Suprapubic skin (tissue), 4 donors: ENCODE data around the gene OVAAL. TPM values are rescaled to one million over a fixed set of nuclear protein-coding genes. Genes with fewer than 3 reads are reported as not detected.

Experiments
- DNase-seq, 2 donors: peaks; one replicate each; pipeline ENCODE4 v3.0.0-alpha.2; 2019; ENCODE audit warnings: low spot score in 2 of 2
- H3K27ac ChIP-seq: fragments of 200-600 bp; sonication (generic); one replicate; pipeline ENCODE4 v1.5.1; 2019
- H3K27me3 ChIP-seq: fragments of 200-600 bp; sonication (generic); one replicate; pipeline ENCODE4 v1.5.1; 2019
- H3K36me3 ChIP-seq: fragments of 200-600 bp; sonication (generic); one replicate; pipeline ENCODE4 v1.5.1; 2019
- H3K4me1 ChIP-seq: fragments of 200-600 bp; sonication (generic); one replicate; pipeline ENCODE4 v1.5.1; 2019
- H3K4me3 ChIP-seq: fragments of 200-600 bp; sonication (generic); one replicate; pipeline ENCODE4 v1.5.1; 2019; ENCODE audit warnings: mild to moderate bottlenecking
- H3K9me3 ChIP-seq: fragments of 200-600 bp; sonication (generic); one replicate; pipeline ENCODE4 v1.5.1; 2019
- CTCF ChIP-seq, 2 donors: fragments of 200-600 bp in 1 of 2; fragments of 450-650 bp in 1 of 2; sonication (generic) in 1 of 2; IDR thresholded peaks; one replicate each; pipeline ENCODE4 v1.5.1; 2016 to 2019; ENCODE audit warnings: antibody characterized with exemption in 2 of 2, mild to moderate bottlenecking in 1 of 2, moderate library complexity in 1 of 2
- EP300 ChIP-seq: sonication (generic); formaldehyde crosslinking; IDR thresholded peaks from one replicate; pipeline ENCODE4 v1.6.1; 2017; ENCODE audit warnings: antibody characterized with exemption
- POLR2A ChIP-seq, 2 donors: fragments of 450-650 bp; IDR thresholded peaks; one replicate each; pipeline ENCODE4 v1.6.1; 2017; ENCODE audit warnings: antibody characterized with exemption in 2 of 2, mild to moderate bottlenecking in 2 of 2, moderate library complexity in 2 of 2
- POLR2AphosphoS5 ChIP-seq, 3 donors: sonication (generic); formaldehyde crosslinking; IDR thresholded peaks; one replicate each; pipeline ENCODE4 v1.6.1; 2017; ENCODE audit warnings: antibody characterized with exemption in 3 of 3
- WGBS: methylation state at CpG from one replicate; pipeline ENCODE4 v1.1.5; 2018; 5-methylcytosine and 5-hydroxymethylcytosine counted together
- total RNA-seq, 4 donors: library from RNA; depleted of rRNA; stranded (reverse); fragments of >200 nt; gene quantifications; one replicate each; pipeline ENCODE4 v1.1.0, GENCODE V29; 2016

Gene OVAAL
- total RNA-seq, 4 donors from 2014 or later, result not detected

GRCh38 chr1:180612632-180613031, 53.9 kb downstream of the OVAAL start:
- TF ChIP-seq EP300, result no peak
- H3K27ac ChIP-seq, result no peak overlapping the region
- no peak overlapping the region for H3K4me3 ChIP-seq
- 85% methylated on average over 1 of the region's 1 CpG for WGBS
- peaks cover 44% of the 10 kb centered on the region for H3K4me1 ChIP-seq
- H3K9me3 ChIP-seq, result no peaks in the 10 kb centered on the region
- DNase-seq, result no peak
- H3K27me3 ChIP-seq, result no peaks in the 10 kb centered on the region
- no peaks in the 10 kb centered on the region for H3K36me3 ChIP-seq

GRCh38 chr1:180614730-180615129, 56.0 kb downstream of the OVAAL start:
- H3K4me1 ChIP-seq, result peaks cover 48% of the 10 kb centered on the region
- H3K4me3 ChIP-seq, result no peak overlapping the region
- no peak for TF ChIP-seq EP300
- no peak for TF ChIP-seq POLR2A (IDR thresholded peaks at IDR 0.05)
- no peak for TF ChIP-seq CTCF (IDR thresholded peaks at IDR 0.05)
- no peak for TF ChIP-seq POLR2AphosphoS5 (IDR thresholded peaks at IDR 0.05)
- H3K27ac ChIP-seq, result no peak overlapping the region
- no peaks in the 10 kb centered on the region for H3K27me3 ChIP-seq
- 52% methylated on average over 5 of the region's 5 CpGs for WGBS
- no peaks in the 10 kb centered on the region for H3K36me3 ChIP-seq
- H3K9me3 ChIP-seq, result no peaks in the 10 kb centered on the region
- no peak for DNase-seq

GRCh38 chr1:180615493-180616290, 56.9 kb downstream of the OVAAL start:
- Histone ChIP-seq H3K4me3 (no peak overlapping the region), H3K9me3 (no peaks in the 10 kb centered on the region), H3K27ac (peak overlapping the region; percentile 16), H3K27me3 (no peaks in the 10 kb centered on the region), H3K4me1 (peaks cover 42% of the 10 kb centered on the region), H3K36me3 (no peaks in the 10 kb centered on the region)
- DNase-seq, result no peak
- 58% methylated on average over 8 of the region's 8 CpGs for WGBS
- TF ChIP-seq EP300, result no peak
- TF ChIP-seq CTCF (IDR thresholded peaks at IDR 0.05), result no peak
- TF ChIP-seq POLR2AphosphoS5 (IDR thresholded peaks at IDR 0.05), result no peak
- no peak for TF ChIP-seq POLR2A (IDR thresholded peaks at IDR 0.05)

Other genes with a start within 250 kb of the OVAAL start
- 10 to 100 TPM; 26.5 to 38.5 (median 33.3) TPM for gene ACBD6, start 56.4 kb upstream of the OVAAL start, total RNA-seq
- 10 to 100 TPM; 13.4 to 22.1 (median 14.9) TPM for gene XPR1, start 73.1 kb downstream of the OVAAL start, total RNA-seq